GM12874 (cell line): ENCODE measurements around the gene TRIM67.

ENCODE experiments used
- TF ChIP-seq, protein P1 (sequence below): IDR thresholded peaks from 2 replicates; pipeline ENCODE4 v1.5.1; 2011; ENCODE audit warnings: low read depth, mild to moderate bottlenecking, control low read depth, low read length, moderate library complexity; ENCODE audit not compliant: insufficient read depth

Gene TRIM67

DNA sequence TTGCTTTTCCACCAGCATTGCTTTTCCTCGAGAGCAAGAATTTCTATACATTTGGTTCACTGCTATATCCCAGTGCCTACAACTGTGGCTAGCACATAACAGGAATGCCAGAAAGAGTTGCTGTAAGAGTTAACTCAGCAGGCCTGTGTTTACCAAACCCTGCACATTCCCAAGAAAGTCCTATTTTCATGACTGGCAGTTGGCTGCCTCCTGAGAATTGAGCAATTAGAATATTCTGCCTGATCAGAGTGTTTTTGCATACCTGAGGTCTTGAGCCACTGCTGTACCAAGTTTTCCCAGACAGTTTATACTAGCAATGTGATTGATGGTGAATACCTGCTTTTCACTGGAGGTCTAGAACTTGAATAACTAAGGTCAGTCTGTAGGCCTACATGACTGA is 76.4 kb downstream of the TRIM67 start:
- TF ChIP-seq, protein P1, sequence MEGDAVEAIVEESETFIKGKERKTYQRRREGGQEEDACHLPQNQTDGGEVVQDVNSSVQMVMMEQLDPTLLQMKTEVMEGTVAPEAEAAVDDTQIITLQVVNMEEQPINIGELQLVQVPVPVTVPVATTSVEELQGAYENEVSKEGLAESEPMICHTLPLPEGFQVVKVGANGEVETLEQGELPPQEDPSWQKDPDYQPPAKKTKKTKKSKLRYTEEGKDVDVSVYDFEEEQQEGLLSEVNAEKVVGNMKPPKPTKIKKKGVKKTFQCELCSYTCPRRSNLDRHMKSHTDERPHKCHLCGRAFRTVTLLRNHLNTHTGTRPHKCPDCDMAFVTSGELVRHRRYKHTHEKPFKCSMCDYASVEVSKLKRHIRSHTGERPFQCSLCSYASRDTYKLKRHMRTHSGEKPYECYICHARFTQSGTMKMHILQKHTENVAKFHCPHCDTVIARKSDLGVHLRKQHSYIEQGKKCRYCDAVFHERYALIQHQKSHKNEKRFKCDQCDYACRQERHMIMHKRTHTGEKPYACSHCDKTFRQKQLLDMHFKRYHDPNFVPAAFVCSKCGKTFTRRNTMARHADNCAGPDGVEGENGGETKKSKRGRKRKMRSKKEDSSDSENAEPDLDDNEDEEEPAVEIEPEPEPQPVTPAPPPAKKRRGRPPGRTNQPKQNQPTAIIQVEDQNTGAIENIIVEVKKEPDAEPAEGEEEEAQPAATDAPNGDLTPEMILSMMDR = no peak

DNA sequence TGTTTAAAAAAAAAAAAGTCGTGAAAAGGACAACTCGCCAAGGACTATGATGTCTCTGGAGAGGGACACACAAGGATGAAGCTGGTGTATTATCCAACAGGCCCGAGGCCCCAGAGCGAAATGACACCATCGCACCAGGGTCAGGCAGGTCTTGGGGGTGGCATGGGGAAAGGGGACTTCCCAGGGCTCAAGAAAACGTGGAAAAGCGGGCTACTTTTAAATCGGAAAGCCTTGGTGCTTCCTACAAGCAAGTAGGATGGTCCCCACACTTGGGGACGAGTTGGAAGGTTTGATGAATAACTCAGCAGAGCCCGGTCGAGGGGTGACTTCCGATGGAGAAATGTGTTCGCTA is 78.6 kb downstream of the TRIM67 start:
- TF ChIP-seq, protein P1 = no peak

DNA sequence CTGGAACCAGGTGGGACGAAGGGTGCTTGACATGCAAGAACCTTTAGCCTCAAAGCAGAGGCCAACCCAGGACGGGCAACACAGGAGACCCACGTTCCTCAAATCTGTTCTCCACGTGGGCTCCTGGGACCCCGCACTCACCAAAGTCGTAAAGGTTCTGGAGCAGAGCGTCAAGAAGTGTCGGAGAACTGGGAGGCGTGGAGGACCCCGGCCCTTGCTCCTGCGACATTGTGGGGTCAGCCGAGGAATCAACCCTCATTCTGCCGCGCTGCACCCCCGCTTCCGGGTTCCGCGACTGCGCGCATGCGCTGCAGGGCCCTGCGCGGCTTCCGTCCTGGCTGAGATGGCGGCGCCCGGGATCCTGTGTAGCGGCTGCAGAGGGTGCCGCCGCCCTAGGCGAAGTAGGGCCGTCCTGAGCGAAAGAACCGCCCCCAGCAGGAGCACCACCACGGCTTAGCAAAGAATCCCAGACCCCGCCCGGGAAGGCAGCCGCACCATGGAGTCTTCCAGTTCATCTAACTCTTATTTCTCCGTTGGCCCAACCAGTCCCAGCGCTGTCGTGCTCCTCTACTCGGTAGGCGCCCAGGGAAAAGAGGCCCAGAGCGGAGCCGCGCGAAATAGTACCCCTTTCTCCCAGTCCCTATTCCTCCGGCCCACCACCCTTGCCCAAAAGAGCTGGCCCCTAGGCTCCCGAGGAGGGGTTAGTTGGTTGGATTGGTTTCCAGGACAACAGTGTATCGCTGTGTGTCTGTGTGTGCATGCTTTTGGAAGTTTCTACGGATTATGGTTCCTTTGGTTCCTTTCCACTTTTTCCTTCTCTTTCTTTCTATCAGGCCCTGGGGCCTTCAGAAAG is 79.3 kb downstream of the TRIM67 start, which contains the start of gene GNPAT:
Gene GNPAT (plus strand): TSS at position 330 of the 853 bp plus-strand sequence. CDS start 167 bp downstream, at position 497.
- TF ChIP-seq, protein P1 = no peak

DNA sequence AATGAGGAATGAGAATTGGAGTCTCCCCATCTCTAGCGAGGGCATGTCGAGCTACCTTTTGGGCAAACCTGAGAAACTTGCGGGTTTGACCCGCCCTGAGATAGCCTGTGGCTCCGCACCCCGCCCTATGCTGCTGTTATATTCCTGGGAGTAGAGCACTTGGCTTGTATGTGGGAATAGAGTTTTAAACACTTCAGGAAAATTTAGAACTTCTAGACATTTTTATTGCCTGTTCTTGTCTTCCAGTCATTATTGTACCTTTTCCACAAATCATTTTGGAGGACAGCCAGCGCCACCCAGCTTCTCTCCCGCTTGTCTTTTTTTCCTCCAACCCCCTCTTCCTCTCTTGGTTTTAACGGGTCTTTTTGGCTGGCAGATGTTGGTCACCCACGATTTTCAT is 79.9 kb downstream of the TRIM67 start:
- TF ChIP-seq, protein P1 = no peak

DNA sequence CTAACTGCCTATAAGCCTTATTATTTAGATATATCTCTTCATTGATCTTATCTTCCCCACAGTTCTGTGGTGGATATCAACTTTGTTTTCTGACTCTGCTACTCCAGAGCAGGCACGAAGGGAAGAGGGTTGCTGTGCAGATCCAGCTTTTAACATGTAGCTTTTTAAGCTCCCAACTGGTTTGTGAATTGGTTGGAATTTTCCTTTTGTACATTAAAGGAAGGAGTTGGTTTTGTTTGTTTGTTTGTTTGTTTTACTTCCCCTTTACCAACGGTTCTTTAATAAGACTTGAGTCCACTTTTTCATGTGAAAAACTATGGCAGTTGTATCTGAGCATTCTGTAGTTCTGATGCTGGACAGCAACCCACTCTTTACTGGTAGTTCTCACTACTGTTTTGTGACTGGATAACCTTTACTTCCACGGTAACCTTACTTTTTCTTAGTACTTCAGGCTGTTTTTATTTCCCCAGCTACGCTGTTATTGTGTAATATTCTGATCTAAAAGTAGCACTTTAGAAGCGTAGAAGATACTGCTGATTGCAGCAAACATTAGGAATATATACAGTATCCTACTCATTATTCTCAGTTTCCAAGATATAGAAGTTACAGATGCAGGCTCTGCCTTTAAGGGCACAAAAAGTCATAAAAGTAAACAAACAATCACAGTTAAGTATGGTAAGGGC is 80.8 kb downstream of the TRIM67 start:
- TF ChIP-seq, protein P1 = no peak

DNA sequence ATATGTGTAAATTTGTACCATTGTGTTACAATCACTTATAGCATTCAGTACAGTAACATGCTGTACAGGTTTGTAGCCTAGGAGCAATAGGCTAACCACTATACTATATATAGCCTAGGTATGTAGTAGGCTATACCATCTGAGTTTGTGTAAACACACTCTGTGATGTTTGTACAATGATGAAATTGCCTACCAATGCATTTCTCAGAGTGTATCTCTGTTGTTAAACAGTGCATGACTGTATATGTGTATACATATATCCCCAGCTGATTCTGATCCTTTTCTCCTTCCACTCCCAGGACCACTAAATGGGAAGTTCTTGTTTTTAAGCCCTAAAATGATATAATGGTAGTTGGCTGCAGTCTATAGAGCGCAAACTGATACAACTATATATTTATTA is 86.9 kb downstream of the TRIM67 start:
- TF ChIP-seq, protein P1 = no peak

DNA sequence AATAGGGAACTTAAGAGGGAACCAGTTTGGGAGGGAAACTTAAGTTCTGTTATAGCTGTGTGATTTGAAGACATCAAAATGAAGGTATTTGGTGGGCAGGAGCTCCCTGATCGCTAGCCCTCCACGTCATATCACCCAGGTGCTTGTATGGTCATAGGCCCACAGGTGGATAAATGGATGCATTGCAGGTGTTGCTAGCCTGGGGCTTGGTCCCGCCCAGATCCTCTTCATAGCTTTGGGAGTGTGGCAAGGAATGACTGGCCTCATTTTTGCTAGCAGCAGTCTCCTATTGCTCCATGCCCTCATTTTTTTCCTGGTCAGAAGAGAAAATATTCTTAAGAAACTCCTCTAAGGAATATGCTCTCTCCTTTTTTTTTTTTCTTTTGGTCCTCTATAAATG is 90.5 kb downstream of the TRIM67 start:
- TF ChIP-seq, protein P1 = no peak
